ENCODE measurements around the gene NMB.

DNA sequence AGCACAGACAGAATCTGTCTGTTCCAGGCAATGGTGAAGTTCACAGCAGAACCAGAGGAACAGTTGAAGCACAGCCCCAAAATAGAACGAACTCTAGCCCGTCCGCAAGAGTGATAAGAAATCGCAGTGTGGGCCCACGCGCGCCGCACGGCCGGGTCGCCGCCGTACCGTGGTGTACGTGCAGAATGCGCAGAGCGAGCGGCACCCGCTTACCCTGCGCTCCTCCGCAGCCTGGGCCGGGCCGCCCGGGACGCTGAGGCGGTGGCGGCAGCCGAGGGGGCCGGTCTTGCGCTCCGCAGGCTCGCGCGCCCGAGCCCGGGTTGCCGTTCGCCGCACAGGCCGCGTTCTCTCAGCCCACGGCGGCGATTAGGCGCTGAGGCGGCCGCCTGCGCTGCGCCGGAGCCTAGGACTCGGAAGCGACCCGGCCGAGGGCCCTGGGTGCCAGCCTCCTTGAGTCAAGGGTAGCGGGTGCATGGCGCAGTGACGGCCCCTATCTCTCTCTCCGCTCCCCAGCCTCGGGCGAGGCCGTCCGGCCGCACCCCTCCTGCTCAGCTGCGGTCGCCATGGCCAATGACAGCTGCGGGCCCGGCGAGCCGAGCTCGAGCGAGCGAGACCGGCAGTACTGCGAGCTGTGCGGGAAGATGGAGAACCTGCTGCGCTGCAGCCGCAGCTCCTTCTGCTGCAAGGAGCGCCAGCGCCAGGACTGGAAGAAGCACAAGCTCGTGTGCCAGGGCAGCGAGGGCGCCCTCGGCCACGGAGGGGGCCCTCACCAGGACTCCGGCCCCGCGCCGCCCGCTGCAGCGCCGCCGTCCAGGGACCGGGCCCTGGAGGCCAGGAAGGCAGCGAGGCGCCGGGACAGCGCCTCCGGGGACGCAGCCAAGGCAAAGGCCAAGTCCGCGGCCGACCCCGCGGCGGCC lies 24.4 kb downstream of the NMB start:
- TF ChIP-seq, protein P1, sequence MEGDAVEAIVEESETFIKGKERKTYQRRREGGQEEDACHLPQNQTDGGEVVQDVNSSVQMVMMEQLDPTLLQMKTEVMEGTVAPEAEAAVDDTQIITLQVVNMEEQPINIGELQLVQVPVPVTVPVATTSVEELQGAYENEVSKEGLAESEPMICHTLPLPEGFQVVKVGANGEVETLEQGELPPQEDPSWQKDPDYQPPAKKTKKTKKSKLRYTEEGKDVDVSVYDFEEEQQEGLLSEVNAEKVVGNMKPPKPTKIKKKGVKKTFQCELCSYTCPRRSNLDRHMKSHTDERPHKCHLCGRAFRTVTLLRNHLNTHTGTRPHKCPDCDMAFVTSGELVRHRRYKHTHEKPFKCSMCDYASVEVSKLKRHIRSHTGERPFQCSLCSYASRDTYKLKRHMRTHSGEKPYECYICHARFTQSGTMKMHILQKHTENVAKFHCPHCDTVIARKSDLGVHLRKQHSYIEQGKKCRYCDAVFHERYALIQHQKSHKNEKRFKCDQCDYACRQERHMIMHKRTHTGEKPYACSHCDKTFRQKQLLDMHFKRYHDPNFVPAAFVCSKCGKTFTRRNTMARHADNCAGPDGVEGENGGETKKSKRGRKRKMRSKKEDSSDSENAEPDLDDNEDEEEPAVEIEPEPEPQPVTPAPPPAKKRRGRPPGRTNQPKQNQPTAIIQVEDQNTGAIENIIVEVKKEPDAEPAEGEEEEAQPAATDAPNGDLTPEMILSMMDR (conservative IDR thresholded peaks at IDR 0.05; ENCODE audit: low read depth, low read length) = no peak
- TF ChIP-seq EZH2phosphoT487 (IDR thresholded peaks at IDR 0.05; ENCODE audit: borderline replicate concordance, low read length) = no peak
- no peak for TF ChIP-seq EZH2 (IDR thresholded peaks at IDR 0.05; ENCODE audit: low read length, unreplicated experiment)
